DMS79 treated with DMSO at 0.1 percent for 48 hours (cell line): ENCODE data around the gene LINC01488.

Experiments used
- DNase-seq: peaks from one replicate; lab custom pipeline; 2025; lab: John Stamatoyannopoulos, UW

Gene LINC01488

GRCh38 chr11:69530278-69531070, 49.0 kb downstream of the LINC01488 start:
- DNase-seq, result no peak

GRCh38 chr11:69531071-69531716, 49.7 kb downstream of the LINC01488 start:
- no peak for DNase-seq

GRCh38 chr11:69531717-69532088, 50.2 kb downstream of the LINC01488 start:
- DNase-seq, result no peak

GRCh38 chr11:69533296-69534165, 52.1 kb downstream of the LINC01488 start:
- no peak for DNase-seq

GRCh38 chr11:69534166-69534530, 52.7 kb downstream of the LINC01488 start:
- no peak for DNase-seq

GRCh38 chr11:69535908-69536307, 54.4 kb downstream of the LINC01488 start:
- no peak for DNase-seq

- DNase-seq, result no peak
These were observed 54.9 kb downstream of the LINC01488 start for GRCh38 chr11:69536406-69536805.

- DNase-seq, result no peak
These were observed 55.7 kb downstream of the LINC01488 start for GRCh38 chr11:69537126-69537525.

GRCh38 chr11:69537855-69538640, 56.6 kb downstream of the LINC01488 start:
- no peak for DNase-seq

- DNase-seq, result no peak
These were observed 57.4 kb downstream of the LINC01488 start for GRCh38 chr11:69538854-69539253.

GRCh38 chr11:69539416-69540117, 58.1 kb downstream of the LINC01488 start:
- DNase-seq, result no peak

GRCh38 chr11:69540118-69541000, 58.9 kb downstream of the LINC01488 start:
- no peak for DNase-seq

- DNase-seq, result no peak
These were observed 59.5 kb downstream of the LINC01488 start for GRCh38 chr11:69541001-69541285.

GRCh38 chr11:69541501-69542313, 60.2 kb downstream of the LINC01488 start:
- peak; percentile 30 for DNase-seq

GRCh38 chr11:69542314-69543168, 61.1 kb downstream of the LINC01488 start:
- no peak for DNase-seq
